Endodermal cell (in vitro differentiated cells): ENCODE measurements around the gene PARM1. TPM values are rescaled to one million over a fixed set of nuclear protein-coding genes. Genes with fewer than 3 reads are reported as not detected.

Source experiments
- DNase-seq: peaks from one replicate; pipeline ENCODE4 v3.0.0-alpha.2; 2017
- H3K27ac ChIP-seq: 2 replicates; pipeline ENCODE4 v1.5.1; 2013; ENCODE audit warnings: mild to moderate bottlenecking, low read depth, low read length, moderate library complexity
- H3K27me3 ChIP-seq: 2 replicates; pipeline ENCODE4 v1.6.1; 2013; ENCODE audit warnings: mild to moderate bottlenecking, low read length, moderate library complexity; ENCODE audit not compliant: insufficient read depth, control insufficient read depth, poor library complexity, severe bottlenecking
- H3K36me3 ChIP-seq: 2 replicates; pipeline ENCODE4 v1.7.0; 2013; ENCODE audit warnings: mild to moderate bottlenecking, low read length, moderate library complexity; ENCODE audit not compliant: control insufficient read depth, insufficient read depth
- H3K4me1 ChIP-seq: one replicate; pipeline ENCODE4 v1.7.0; 2013; ENCODE audit warnings: low read length; ENCODE audit not compliant: control insufficient read depth, insufficient read depth
- H3K4me3 ChIP-seq: 2 replicates; pipeline ENCODE4 v1.5.1; 2013; ENCODE audit warnings: mild to moderate bottlenecking, low read length, moderate library complexity
- H3K9ac ChIP-seq: 2 replicates; pipeline ENCODE4 v1.6.1; 2013; ENCODE audit warnings: mild to moderate bottlenecking, low read length, moderate library complexity; ENCODE audit not compliant: poor library complexity, severe bottlenecking; ENCODE audit errors: extremely low read depth
- H3K9me3 ChIP-seq: 2 replicates; pipeline ENCODE4 v1.6.1; 2013; ENCODE audit warnings: mild to moderate bottlenecking, low read length, moderate library complexity; ENCODE audit not compliant: control insufficient read depth
- H3K27ac Mint-ChIP-seq: 2 replicates; pipeline ENCODE4 v1.8.0; 2020; ENCODE audit warnings: mixed read lengths
- H3K27me3 Mint-ChIP-seq: 2 replicates; pipeline ENCODE4 v1.8.0; 2021; ENCODE audit warnings: mild to moderate bottlenecking, mixed read lengths; ENCODE audit not compliant: insufficient read depth
- H3K36me3 Mint-ChIP-seq: 2 replicates; pipeline ENCODE4 v1.8.0; 2020; ENCODE audit warnings: low read depth, mixed read lengths
- H3K4me1 Mint-ChIP-seq: 2 replicates; pipeline ENCODE4 v1.8.0; 2020; ENCODE audit warnings: mixed read lengths
- H3K4me3 Mint-ChIP-seq: 2 replicates; pipeline ENCODE4 v1.8.0; 2020; ENCODE audit warnings: mild to moderate bottlenecking, moderate library complexity, mixed read lengths
- H3K9me3 Mint-ChIP-seq: 2 replicates; pipeline ENCODE4 v1.8.0; 2020; ENCODE audit warnings: mild to moderate bottlenecking, mixed read lengths
- WGBS, 2 experiments: methylation state at CpG; one replicate each; pipeline versions ENCODE4 v1.1.5 to v1.1.7; 2013; ENCODE audit warnings: missing lambda C conversion rate in 2 of 2, mixed read lengths in 1 of 2; ENCODE audit not compliant: insufficient coverage in 1 of 2, insufficient read length in 1 of 2; 5-methylcytosine and 5-hydroxymethylcytosine counted together
- total RNA-seq, 2 donors: library from RNA; stranded (reverse); fragmentation: NEBNext Ultra II Directional in 1 of 2; extraction: Animal tissue kit (Norgen Biotek cat#: 25700) in 1 of 2; gene quantifications; 2 replicates in 1 of 2; 3 replicates in 1 of 2; pipeline ENCODE4 v1.2.1, GENCODE V29; 2021
- TF ChIP-seq, protein P1 (sequence below): fragments of 200-600 bp; sonication (generic); conservative IDR thresholded peaks from 2 replicates; pipeline ENCODE4 v1.5.0; 2021; ENCODE audit warnings: antibody characterized with exemption, mild to moderate bottlenecking

The PARM1 gene
- total RNA-seq, 2 donors from 2014 or later = 0.13 to 1.1 TPM

DNA sequence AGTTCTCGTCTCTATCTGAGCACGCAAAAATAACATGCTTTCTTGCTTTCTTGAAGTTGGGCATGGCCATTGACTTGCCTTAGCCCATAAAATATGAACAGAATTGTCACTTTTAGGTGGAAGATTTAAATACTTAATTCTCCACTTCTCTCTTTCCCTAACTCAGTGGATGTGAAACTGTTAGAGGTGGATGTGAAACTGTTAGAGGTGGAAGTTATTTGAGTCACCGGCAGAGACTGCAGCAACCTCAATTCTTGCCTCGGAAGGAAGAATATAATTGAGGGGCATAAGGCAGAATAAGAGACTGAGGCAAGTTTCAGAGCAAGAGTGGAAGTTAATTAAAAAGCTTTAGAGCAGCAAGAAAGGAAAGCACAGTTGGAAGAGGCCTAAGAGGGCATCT is 2.8 kb upstream of the PARM1 start:
- no peak overlapping the region for H3K27ac Mint-ChIP-seq

DNA sequence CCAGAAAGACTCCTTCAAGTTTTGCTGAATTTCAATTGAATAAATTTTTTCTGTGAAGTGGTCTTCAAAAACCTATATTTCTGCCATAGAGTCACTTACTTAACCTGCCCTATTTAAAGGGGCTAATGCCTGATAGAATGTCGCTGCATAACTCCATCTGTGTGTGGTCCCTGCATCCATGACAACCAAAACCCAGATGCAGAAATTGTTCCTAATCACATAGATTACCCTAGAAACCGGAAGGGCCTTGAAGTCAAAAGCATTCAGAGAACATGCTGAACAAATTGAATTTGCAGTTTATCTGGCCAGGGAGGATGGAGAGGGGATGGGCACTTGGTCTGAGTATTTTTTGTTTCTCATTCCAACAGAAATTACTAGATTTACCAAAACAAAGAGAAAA is 1.5 kb upstream of the PARM1 start:
- DNase-seq = no peak
- Histone ChIP-seq H3K27ac (no peak overlapping the region), H3K36me3 (no peaks in the 10 kb centered on the region), H3K9me3 (no peaks in the 10 kb centered on the region), H3K4me3 (no peak overlapping the region), H3K9ac (no peak overlapping the region), H3K4me1 (peaks cover 2% of the 10 kb centered on the region), H3K27me3 (peaks cover 37% of the 10 kb centered on the region)
- no peak overlapping the region for H3K27ac Mint-ChIP-seq
- no peaks in the 10 kb centered on the region for H3K36me3 Mint-ChIP-seq
- H3K4me1 Mint-ChIP-seq = peaks cover 12% of the 10 kb centered on the region
- no peak overlapping the region for H3K4me3 Mint-ChIP-seq
- H3K27me3 Mint-ChIP-seq = peaks cover 39% of the 10 kb centered on the region
- TF ChIP-seq, protein P1, sequence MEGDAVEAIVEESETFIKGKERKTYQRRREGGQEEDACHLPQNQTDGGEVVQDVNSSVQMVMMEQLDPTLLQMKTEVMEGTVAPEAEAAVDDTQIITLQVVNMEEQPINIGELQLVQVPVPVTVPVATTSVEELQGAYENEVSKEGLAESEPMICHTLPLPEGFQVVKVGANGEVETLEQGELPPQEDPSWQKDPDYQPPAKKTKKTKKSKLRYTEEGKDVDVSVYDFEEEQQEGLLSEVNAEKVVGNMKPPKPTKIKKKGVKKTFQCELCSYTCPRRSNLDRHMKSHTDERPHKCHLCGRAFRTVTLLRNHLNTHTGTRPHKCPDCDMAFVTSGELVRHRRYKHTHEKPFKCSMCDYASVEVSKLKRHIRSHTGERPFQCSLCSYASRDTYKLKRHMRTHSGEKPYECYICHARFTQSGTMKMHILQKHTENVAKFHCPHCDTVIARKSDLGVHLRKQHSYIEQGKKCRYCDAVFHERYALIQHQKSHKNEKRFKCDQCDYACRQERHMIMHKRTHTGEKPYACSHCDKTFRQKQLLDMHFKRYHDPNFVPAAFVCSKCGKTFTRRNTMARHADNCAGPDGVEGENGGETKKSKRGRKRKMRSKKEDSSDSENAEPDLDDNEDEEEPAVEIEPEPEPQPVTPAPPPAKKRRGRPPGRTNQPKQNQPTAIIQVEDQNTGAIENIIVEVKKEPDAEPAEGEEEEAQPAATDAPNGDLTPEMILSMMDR = no peak
- WGBS, 2 experiments = 86 to 100% methylated on average over 1 to 2 of the region's 2 CpGs
- H3K9me3 Mint-ChIP-seq = no peaks in the 10 kb centered on the region

More for the DNA sequence above, 2.8 kb upstream of the PARM1 start:
- WGBS, 2 experiments = 93 to 95% methylated on average over 4 of the region's 4 CpGs
- Histone ChIP-seq H3K27ac (no peak overlapping the region), H3K9ac (no peak overlapping the region), H3K4me3 (no peak overlapping the region), H3K4me1 (peaks cover 2% of the 10 kb centered on the region), H3K9me3 (no peaks in the 10 kb centered on the region), H3K27me3 (peaks cover 27% of the 10 kb centered on the region), H3K36me3 (no peaks in the 10 kb centered on the region)
- Mint-ChIP-seq H3K36me3 (no peaks in the 10 kb centered on the region), H3K9me3 (no peaks in the 10 kb centered on the region), H3K4me3 (no peak overlapping the region), H3K4me1 (peaks cover 12% of the 10 kb centered on the region), H3K27me3 (peaks cover 27% of the 10 kb centered on the region)
- no peak for DNase-seq
- TF ChIP-seq, protein P1 = no peak

- Mint-ChIP-seq H3K36me3 (no peaks in the 10 kb centered on the region), H3K9me3 (no peaks in the 10 kb centered on the region), H3K4me3 (no peak overlapping the region), H3K27ac (no peak overlapping the region), H3K4me1 (peaks cover 12% of the 10 kb centered on the region), H3K27me3 (peaks cover 46% of the 10 kb centered on the region)
- H3K9ac ChIP-seq = no peak overlapping the region
- no peaks in the 10 kb centered on the region for H3K9me3 ChIP-seq
- peaks cover 2% of the 10 kb centered on the region for H3K4me1 ChIP-seq
- H3K27ac ChIP-seq = no peak overlapping the region
- H3K27me3 ChIP-seq = peaks cover 42% of the 10 kb centered on the region
- TF ChIP-seq, protein P1 = no peak
- no peak overlapping the region for H3K4me3 ChIP-seq
- no peaks in the 10 kb centered on the region for H3K36me3 ChIP-seq
- DNase-seq = no peak
- WGBS, 2 experiments = 85 to 90% methylated on average over 6 of the region's 6 CpGs
These were observed 906 bp upstream of the PARM1 start for GRCh38 chr4:74932010-74932409.
